SU-DHL-6 (cell line): ENCODE results near the gene MLST8.

Source experiments
- H2AFZ ChIP-seq: fragments of 200-600 bp; sonication (generic); 2 replicates; pipeline ENCODE4 v1.6.1; 2014; ENCODE audit warnings: low read depth, mild to moderate bottlenecking, moderate library complexity, mixed read lengths, antibody characterized with exemption, low read length; ENCODE audit not compliant: severe bottlenecking
- H3F3A ChIP-seq: fragments of 200-600 bp; shearing (Covaris generic); 2 replicates; pipeline ENCODE4 v1.6.0; 2016; ENCODE audit warnings: antibody characterized with exemption, mild to moderate bottlenecking; ENCODE audit not compliant: insufficient read depth
- H3K27ac ChIP-seq: fragments of 200-600 bp; sonication (generic); 2 replicates; pipeline ENCODE4 v1.5.1; 2016; ENCODE audit warnings: low read depth, mild to moderate bottlenecking, low read length, moderate library complexity, mixed read lengths
- H3K27me3 ChIP-seq: fragments of 200-600 bp; sonication (generic), shearing (Covaris generic); 2 replicates; pipeline ENCODE4 v1.6.0; 2014; ENCODE audit warnings: mild to moderate bottlenecking, low read length
- H3K36me3 ChIP-seq: fragments of 200-600 bp; sonication (generic); 2 replicates; pipeline ENCODE4 v1.6.1; 2014; ENCODE audit warnings: mild to moderate bottlenecking, low read length, mixed read lengths
- H3K4me2 ChIP-seq: fragments of 300-600, 200-600 bp; shearing (Covaris generic), sonication (generic); 2 replicates; pipeline ENCODE4 v1.6.0; 2014; ENCODE audit warnings: low read length, low read depth, mild to moderate bottlenecking; ENCODE audit not compliant: poor library complexity, severe bottlenecking
- H3K4me3 ChIP-seq: fragments of 200-600 bp; sonication (generic); 2 replicates; pipeline ENCODE4 v1.5.1; 2014; ENCODE audit warnings: antibody characterized with exemption, low read length, mild to moderate bottlenecking, mixed read lengths; ENCODE audit not compliant: insufficient read depth, poor library complexity, severe bottlenecking
- H3K79me2 ChIP-seq: fragments of 200-600 bp; sonication (generic); 2 replicates; pipeline ENCODE4 v1.6.1; 2014; ENCODE audit warnings: mild to moderate bottlenecking, low read length, moderate library complexity; ENCODE audit not compliant: insufficient read depth
- H3K9ac ChIP-seq: fragments of 200-600 bp; sonication (generic); 2 replicates; pipeline ENCODE4 v1.7.0; 2014; ENCODE audit warnings: mild to moderate bottlenecking, low read length
- H3K9me2 ChIP-seq: fragments of 200-600 bp; sonication (generic); replicated peaks from 2 replicates; pipeline ENCODE4 v1.6.1; 2014; ENCODE audit warnings: low read length; ENCODE audit not compliant: insufficient read depth
- H3K9me3 ChIP-seq: fragments of 200-600 bp; sonication (generic); 2 replicates; pipeline ENCODE4 v1.6.1; 2014; ENCODE audit warnings: low read length, mixed read lengths; ENCODE audit not compliant: insufficient read depth
- H4K20me1 ChIP-seq: fragments of 200-600 bp; sonication (generic); 2 replicates; pipeline ENCODE4 v1.6.1; 2014; ENCODE audit warnings: low read depth, mild to moderate bottlenecking, antibody characterized with exemption, low read length, moderate library complexity, mixed read lengths
- EZH2phosphoT487 ChIP-seq: fragments of 200-600 bp; sonication (generic), shearing (Covaris generic); conservative IDR thresholded peaks from 2 replicates; pipeline ENCODE4 v1.6.1; 2018; ENCODE audit warnings: mild to moderate bottlenecking, antibody characterized with exemption, low read length, moderate library complexity, mixed read lengths
- TF ChIP-seq, protein P1 (sequence below): fragments of 200-600 bp; sonication (generic); IDR thresholded peaks from one replicate; pipeline ENCODE4 v1.5.1; 2017; ENCODE audit warnings: antibody characterized with exemption, mild to moderate bottlenecking, low read length, moderate library complexity; ENCODE audit not compliant: insufficient read depth, poor library complexity, severe bottlenecking

The MLST8 gene

DNA sequence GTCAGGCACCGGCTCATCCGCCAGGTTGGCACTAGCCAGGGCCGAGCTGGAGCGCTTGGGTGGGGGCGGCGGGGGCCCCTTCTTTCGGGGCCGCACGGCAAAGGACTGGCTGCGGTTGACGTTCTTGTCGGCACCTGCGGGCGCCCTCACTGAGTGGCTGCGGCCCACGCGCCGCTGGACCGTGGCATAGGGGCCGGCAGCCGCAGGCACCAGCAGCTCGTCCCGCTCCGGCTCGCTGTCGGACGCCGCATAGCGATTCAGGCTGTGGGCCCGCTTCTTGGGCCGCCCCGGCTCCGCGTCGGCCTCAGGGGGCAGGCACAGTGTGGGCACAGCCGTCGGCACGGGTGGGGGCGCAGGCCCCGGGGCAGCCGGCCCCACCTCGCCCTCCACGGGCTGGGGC lies 24.8 kb upstream of the MLST8 start:
- H3K4me2 ChIP-seq: no peak overlapping the region
- no peak overlapping the region for H3K27ac ChIP-seq
- H3K79me2 ChIP-seq: no peaks in the 10 kb centered on the region
- no peak for TF ChIP-seq EZH2phosphoT487
- TF ChIP-seq, protein P1, sequence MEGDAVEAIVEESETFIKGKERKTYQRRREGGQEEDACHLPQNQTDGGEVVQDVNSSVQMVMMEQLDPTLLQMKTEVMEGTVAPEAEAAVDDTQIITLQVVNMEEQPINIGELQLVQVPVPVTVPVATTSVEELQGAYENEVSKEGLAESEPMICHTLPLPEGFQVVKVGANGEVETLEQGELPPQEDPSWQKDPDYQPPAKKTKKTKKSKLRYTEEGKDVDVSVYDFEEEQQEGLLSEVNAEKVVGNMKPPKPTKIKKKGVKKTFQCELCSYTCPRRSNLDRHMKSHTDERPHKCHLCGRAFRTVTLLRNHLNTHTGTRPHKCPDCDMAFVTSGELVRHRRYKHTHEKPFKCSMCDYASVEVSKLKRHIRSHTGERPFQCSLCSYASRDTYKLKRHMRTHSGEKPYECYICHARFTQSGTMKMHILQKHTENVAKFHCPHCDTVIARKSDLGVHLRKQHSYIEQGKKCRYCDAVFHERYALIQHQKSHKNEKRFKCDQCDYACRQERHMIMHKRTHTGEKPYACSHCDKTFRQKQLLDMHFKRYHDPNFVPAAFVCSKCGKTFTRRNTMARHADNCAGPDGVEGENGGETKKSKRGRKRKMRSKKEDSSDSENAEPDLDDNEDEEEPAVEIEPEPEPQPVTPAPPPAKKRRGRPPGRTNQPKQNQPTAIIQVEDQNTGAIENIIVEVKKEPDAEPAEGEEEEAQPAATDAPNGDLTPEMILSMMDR: no peak
- H3F3A ChIP-seq: no peaks in the 10 kb centered on the region
- H2AFZ ChIP-seq: no peak overlapping the region
- H3K9me2 ChIP-seq: no peaks in the 10 kb centered on the region
- no peak overlapping the region for H3K9ac ChIP-seq
- H4K20me1 ChIP-seq: no peaks in the 10 kb centered on the region; the same call in 1 of the 2 replicates
- H3K27me3 ChIP-seq: no peaks in the 10 kb centered on the region
- H3K4me3 ChIP-seq: no peak overlapping the region
- no peaks in the 10 kb centered on the region for H3K9me3 ChIP-seq
- H3K36me3 ChIP-seq: no peaks in the 10 kb centered on the region

DNA sequence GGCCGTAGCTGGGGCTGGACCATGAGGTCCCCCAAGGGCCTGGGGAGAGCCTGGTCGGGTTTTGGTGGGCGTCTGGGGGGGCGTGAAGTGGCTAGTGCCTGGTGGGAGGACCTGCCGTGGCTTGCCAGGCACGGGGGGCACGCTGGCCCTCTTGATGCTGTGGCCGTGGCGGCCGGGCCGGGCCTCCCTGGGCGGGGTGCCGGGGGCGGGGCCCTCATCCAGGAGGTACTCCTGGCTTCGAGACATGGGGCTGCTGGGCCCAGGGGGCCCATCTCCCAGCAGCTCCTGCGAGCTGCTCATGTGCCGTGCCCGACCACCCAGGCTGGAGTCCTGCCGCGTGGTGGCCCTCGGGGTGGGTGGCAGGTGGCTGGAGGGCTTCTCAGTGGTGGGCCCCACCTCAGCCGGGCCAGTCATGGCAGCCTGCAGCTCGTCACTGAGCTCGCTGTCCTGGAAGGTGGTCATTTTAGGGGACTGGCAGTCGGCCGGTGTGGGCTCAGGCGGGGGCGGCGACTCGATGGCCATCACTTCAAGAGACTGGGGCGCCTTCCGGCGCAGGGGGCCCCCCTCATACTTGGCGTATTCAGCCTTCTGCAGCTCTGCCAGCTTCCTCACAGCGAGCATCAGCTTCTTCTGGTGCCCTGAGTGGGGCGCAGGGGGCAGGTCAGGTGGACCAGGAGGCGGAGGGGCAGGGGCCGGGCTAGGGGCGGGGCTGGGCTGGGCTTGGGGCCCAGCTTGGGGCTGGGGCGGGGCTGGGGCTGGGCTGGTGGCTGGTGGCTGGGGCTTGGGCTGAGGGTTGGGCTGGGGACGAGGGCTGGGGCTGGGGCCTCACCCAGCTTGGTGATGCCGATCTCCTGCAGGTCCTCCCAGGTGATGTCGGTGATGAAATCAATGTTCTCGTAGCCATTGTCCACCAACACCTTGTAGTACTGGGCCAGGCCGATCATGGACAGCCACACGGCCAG lies 24.0 kb upstream of the MLST8 start:
- Histone ChIP-seq H3K36me3 (no peaks in the 10 kb centered on the region), H2AFZ (no peak overlapping the region), H3F3A (no peaks in the 10 kb centered on the region), H3K4me3 (no peak overlapping the region), H3K79me2 (no peaks in the 10 kb centered on the region), H3K9me2 (no peaks in the 10 kb centered on the region), H3K9ac (no peak overlapping the region), H3K27ac (no peak overlapping the region), H4K20me1 (no peaks in the 10 kb centered on the region; the same call in 1 of the 2 replicates), H3K9me3 (no peaks in the 10 kb centered on the region), H3K27me3 (no peaks in the 10 kb centered on the region), H3K4me2 (no peak overlapping the region)
- no peak for TF ChIP-seq EZH2phosphoT487
- TF ChIP-seq, protein P1: no peak

DNA sequence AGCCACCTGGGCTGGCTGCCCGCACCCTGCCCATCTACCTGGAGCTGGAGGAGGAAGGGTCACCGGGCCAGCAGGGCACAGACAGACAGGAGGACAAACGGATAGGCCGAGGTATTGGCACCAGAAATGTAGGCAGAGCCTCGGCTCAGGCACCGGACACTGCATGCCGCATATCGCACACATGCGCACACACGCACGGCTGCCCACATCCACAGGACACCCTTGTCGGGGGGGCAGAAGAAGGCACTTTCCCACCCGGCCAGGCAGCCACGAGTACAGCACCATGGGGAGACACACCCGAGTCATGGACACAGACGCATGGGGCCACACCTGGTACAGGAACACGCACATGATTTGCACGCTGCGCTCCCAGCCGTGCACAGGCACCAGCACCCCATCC lies 23.3 kb upstream of the MLST8 start:
- Histone ChIP-seq H3K9me3 (no peaks in the 10 kb centered on the region), H2AFZ (no peak overlapping the region), H3K27me3 (no peaks in the 10 kb centered on the region), H3K4me3 (no peak overlapping the region), H3K4me2 (no peak overlapping the region), H3F3A (no peaks in the 10 kb centered on the region), H4K20me1 (no peaks in the 10 kb centered on the region; the same call in 1 of the 2 replicates), H3K9me2 (no peaks in the 10 kb centered on the region), H3K36me3 (no peaks in the 10 kb centered on the region), H3K9ac (no peak overlapping the region), H3K27ac (no peak overlapping the region), H3K79me2 (no peaks in the 10 kb centered on the region)
- no peak for TF ChIP-seq EZH2phosphoT487
- TF ChIP-seq, protein P1: no peak
